ENCODE measurements around the gene NPM1.
A peak's percentile ranks its signal among the peaks of the same experiment; 100 is the strongest.
"Not testable (repeated sequence)": the region's sequence is repeated elsewhere in the genome, so short reads cannot be mapped to it uniquely, and the experiment has no call there.

Gene NPM1

GRCh38 chr5:171386006-171386671, 1.5 kb upstream of the NPM1 start:
- no peak for DNase-seq (ENCODE audit: low read depth)

- DNase-seq (ENCODE audit: low read depth) = no peak
Measured at GRCh38 chr5:171386861-171387344, 746 bp upstream of the NPM1 start.

- peak; percentile 79 for DNase-seq (ENCODE audit: low read depth)
Measured at GRCh38 chr5:171387970-171388815, 544 bp downstream of the NPM1 start.

GRCh38 chr5:171388816-171389168, 1.1 kb downstream of the NPM1 start:
- no peak for DNase-seq (ENCODE audit: low read depth)

- no peak for DNase-seq (ENCODE audit: low read depth)
Measured at GRCh38 chr5:171390883-171391677, 3.4 kb downstream of the NPM1 start.

- no peak for DNase-seq (ENCODE audit: low read depth)
Measured at GRCh38 chr5:171391996-171392577, 4.4 kb downstream of the NPM1 start.

GRCh38 chr5:171392585-171393159, 5.0 kb downstream of the NPM1 start:
- no peak for DNase-seq (ENCODE audit: low read depth)

GRCh38 chr5:171395042-171395441, 7.4 kb downstream of the NPM1 start:
- no peak for DNase-seq (ENCODE audit: low read depth)

- not testable (repeated sequence) for DNase-seq (ENCODE audit: low read depth)
Measured at GRCh38 chr5:171396583-171396982, 8.9 kb downstream of the NPM1 start.

GRCh38 chr5:171397190-171397589, 9.5 kb downstream of the NPM1 start:
- no peak for DNase-seq (ENCODE audit: low read depth)

- no peak for DNase-seq (ENCODE audit: low read depth)
Measured at GRCh38 chr5:171397599-171397998, 9.9 kb downstream of the NPM1 start.

GRCh38 chr5:171398660-171399059, 11.0 kb downstream of the NPM1 start:
- not testable (repeated sequence) for DNase-seq (ENCODE audit: low read depth)

- DNase-seq (ENCODE audit: low read depth) = no peak
Measured at GRCh38 chr5:171400169-171400568, 12.5 kb downstream of the NPM1 start.

- DNase-seq (ENCODE audit: low read depth) = no peak
Measured at GRCh38 chr5:171401167-171401947, 13.7 kb downstream of the NPM1 start.

GRCh38 chr5:171402751-171403150, 15.1 kb downstream of the NPM1 start:
- DNase-seq (ENCODE audit: low read depth) = not testable (repeated sequence)

- no peak for DNase-seq (ENCODE audit: low read depth)
Measured at GRCh38 chr5:171405615-171406014, 18.0 kb downstream of the NPM1 start.

- no peak for DNase-seq (ENCODE audit: low read depth)
Measured at GRCh38 chr5:171407234-171407633, 19.6 kb downstream of the NPM1 start.

GRCh38 chr5:171409164-171410136, 21.8 kb downstream of the NPM1 start:
- DNase-seq (ENCODE audit: low read depth) = no peak

- no peak for DNase-seq (ENCODE audit: low read depth)
Measured at GRCh38 chr5:171410181-171410580, 22.5 kb downstream of the NPM1 start.

GRCh38 chr5:171412186-171412585, 24.5 kb downstream of the NPM1 start:
- DNase-seq (ENCODE audit: low read depth) = no peak

Data from activated T-cell treated with anti-CD3 and anti-CD28 coated beads for 48 hours (primary cell).